VCaP (cell line): Measurements from ENCODE around the gene HERC4.
"Not testable (repeated sequence)": the region's sequence is repeated elsewhere in the genome, so short reads cannot be mapped to it uniquely, and the experiment has no call there.

Experiments
- H3K27ac ChIP-seq: fragments of 450-650 bp; 2 replicates; pipeline ENCODE4 v1.5.1; 2017
- TF ChIP-seq, protein P1 (sequence below): fragments of 450-650 bp; conservative IDR thresholded peaks from 2 replicates; pipeline ENCODE4 v1.5.1; 2017; ENCODE audit warnings: mild to moderate bottlenecking, moderate library complexity

Gene HERC4

DNA sequence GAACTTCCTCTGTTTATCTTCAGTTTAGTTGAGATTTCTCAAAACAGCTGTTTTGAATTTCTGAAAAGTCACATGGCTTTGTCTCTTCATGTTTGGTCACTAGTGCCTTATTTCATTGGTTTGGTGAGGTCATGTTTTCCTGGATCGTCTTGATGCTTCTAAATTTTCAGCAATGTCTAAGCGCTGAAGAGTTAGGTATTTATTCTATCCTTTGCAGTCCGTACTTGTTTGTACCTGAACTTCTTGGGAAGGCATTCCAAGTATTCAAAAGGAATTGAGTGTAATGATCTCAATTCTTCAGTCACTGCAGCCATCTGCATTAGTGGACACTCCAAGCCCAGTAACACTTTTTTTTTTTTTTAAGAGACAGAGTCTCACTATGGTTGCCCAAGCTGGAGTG lies 67.7 kb downstream of the HERC4 start:
- no peak overlapping the region for H3K27ac ChIP-seq
- TF ChIP-seq, protein P1, sequence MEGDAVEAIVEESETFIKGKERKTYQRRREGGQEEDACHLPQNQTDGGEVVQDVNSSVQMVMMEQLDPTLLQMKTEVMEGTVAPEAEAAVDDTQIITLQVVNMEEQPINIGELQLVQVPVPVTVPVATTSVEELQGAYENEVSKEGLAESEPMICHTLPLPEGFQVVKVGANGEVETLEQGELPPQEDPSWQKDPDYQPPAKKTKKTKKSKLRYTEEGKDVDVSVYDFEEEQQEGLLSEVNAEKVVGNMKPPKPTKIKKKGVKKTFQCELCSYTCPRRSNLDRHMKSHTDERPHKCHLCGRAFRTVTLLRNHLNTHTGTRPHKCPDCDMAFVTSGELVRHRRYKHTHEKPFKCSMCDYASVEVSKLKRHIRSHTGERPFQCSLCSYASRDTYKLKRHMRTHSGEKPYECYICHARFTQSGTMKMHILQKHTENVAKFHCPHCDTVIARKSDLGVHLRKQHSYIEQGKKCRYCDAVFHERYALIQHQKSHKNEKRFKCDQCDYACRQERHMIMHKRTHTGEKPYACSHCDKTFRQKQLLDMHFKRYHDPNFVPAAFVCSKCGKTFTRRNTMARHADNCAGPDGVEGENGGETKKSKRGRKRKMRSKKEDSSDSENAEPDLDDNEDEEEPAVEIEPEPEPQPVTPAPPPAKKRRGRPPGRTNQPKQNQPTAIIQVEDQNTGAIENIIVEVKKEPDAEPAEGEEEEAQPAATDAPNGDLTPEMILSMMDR: no peak

- TF ChIP-seq, protein P1: no peak
Observed at GRCh38 chr10:68001539-68001938, 73.5 kb downstream of the HERC4 start.

DNA sequence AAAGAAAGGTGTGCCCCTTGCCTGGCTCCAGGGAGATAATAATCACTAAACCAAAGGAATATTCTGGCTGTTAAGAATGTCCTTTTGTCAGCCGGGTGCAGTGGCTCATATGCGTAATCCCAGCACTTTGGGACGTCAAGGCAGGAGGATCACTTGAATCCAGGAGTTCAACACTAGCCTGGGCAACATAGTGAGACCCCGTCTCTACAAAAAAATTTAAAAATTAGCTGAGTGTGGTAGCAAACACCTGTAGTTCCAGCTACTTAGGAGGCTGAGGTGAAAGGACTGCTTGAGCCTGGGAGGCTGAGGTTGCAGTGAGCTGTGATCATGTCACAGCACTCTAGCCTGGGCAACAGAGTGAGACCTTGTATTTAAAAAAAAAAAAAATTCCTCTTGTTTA lies 74.1 kb downstream of the HERC4 start:
- TF ChIP-seq, protein P1: no peak
- H3K27ac ChIP-seq: no peak overlapping the region

More at GRCh38 chr10:68001539-68001938, 73.5 kb downstream of the HERC4 start:
- H3K27ac ChIP-seq: no peak overlapping the region

DNA sequence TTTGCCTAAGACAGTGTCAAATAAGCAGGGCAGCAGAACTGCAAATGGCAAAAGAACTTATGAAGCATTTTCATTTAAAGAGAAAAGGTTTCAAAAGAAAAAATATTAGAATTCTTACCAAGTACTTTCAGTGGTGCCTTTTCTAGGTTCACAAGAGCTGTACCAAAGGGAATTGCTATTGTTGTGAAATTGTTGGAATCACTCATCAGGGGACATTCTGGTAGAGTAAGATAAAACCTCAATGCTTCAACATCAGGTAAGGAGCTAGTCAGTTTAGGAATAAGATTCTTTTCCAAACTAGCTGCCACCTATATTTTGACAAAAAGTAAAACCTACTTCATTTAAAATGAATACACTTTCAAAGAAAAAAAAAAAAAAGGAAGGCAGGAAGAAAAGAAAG lies 85.0 kb downstream of the HERC4 start:
- TF ChIP-seq, protein P1: no peak
- H3K27ac ChIP-seq: no peak overlapping the region

GRCh38 chr10:67988606-67989005 lies 86.5 kb downstream of the HERC4 start:
- TF ChIP-seq, protein P1: no peak
- H3K27ac ChIP-seq: no peak overlapping the region

DNA sequence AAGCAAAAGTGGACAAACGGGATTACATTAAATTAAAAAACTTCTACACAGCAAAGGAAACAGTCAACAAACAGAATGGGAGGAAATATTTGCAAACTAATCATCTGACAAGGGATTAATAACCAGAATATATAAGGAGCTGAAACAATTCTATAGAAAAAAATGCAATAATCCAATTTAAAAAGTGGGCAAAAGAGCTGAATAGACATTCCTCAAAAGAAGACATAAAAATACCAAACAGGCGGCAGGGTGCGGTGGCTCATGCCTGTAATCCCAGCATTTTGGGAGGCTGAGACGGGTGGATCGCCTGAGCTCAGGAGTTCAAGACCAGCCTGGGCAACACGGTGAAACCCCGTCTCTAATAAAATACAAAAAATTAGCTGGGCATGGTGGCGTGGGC lies 92.5 kb downstream of the HERC4 start:
- H3K27ac ChIP-seq: not testable (repeated sequence)

GRCh38 chr10:67978749-67979148 lies 96.3 kb downstream of the HERC4 start:
- TF ChIP-seq, protein P1: no peak
- H3K27ac ChIP-seq: no peak overlapping the region

DNA sequence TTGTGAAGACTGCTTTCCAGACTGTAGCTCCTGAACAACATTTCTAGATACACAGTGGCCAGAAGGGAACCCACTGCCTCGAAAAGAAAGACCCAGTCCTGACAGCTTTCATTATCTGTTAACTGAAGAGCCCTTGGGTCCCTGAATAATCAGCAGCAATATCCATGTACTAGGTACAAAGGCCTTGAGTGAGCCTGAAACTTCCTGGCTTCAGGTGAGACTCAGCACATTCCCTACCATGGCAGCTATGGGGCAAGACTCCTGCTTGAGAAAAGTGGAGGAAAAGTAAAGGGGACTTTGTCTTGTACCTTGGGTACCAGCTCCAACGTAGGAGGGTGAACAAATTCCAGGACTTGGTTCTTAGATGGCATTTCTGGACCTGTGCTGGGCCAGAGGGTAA lies 97.8 kb downstream of the HERC4 start:
- TF ChIP-seq, protein P1: no peak
- H3K27ac ChIP-seq: no peak overlapping the region
